Brain microvascular endothelial cell (primary cell): ENCODE results near the gene TCERG1.
"Not testable (repeated sequence)": the region's sequence is repeated elsewhere in the genome, so short reads cannot be mapped to it uniquely, and the experiment has no call there.

Source experiments
- DNase-seq: peaks from one replicate; pipeline ENCODE4 v3.0.0-alpha.2; 2020
- H3K27ac ChIP-seq: fragments of 250-450 bp; sonication (Bioruptor Pico); 2 replicates; pipeline ENCODE4 v1.5.1; 2020; ENCODE audit warnings: mild to moderate bottlenecking, moderate library complexity
- H3K27me3 ChIP-seq: fragments of 250-450 bp; sonication (Bioruptor Pico); replicated peaks from 2 replicates; pipeline ENCODE4 v1.5.1; 2020; ENCODE audit warnings: mild to moderate bottlenecking
- H3K36me3 ChIP-seq: fragments of 250-450 bp; sonication (Bioruptor Pico); replicated peaks from 2 replicates; pipeline ENCODE4 v1.5.1; 2020; ENCODE audit warnings: mild to moderate bottlenecking
- H3K4me3 ChIP-seq: 2 replicates; pipeline ENCODE4 v1.5.1; 2011; ENCODE audit warnings: low read depth, mild to moderate bottlenecking, control low read depth, low read length, moderate library complexity
- CTCF ChIP-seq: IDR thresholded peaks from 2 replicates; pipeline ENCODE4 v1.5.1; 2011; ENCODE audit warnings: low read depth, mild to moderate bottlenecking, moderate library complexity, low read length, control low read depth, inconsistent platforms; ENCODE audit errors: missing control alignments
- in situ Hi-C: cut with HindIII; loops from 2 replicates; pipeline ENCODE4 v1.10.0; 2017; ENCODE audit warnings: low sequenced_read_pairs, low pct_ligation_motif_present

TCERG1 gene

GRCh38 chr5:146541958-146542849, 95.1 kb downstream of the TCERG1 start:
- Histone ChIP-seq H3K4me3 (no peak overlapping the region), H3K36me3 (no peaks in the 10 kb centered on the region), H3K27ac (no peak overlapping the region), H3K27me3 (no peaks in the 10 kb centered on the region)
- peak; percentile 97 for TF ChIP-seq CTCF
- peak; percentile 65 for DNase-seq
- in situ Hi-C loops = loop anchor here (25.0 kb wide), 1 partner anchor 645 kb away; no protein-coding TSS in a partner anchor

GRCh38 chr5:146544232-146544631, 97.1 kb downstream of the TCERG1 start:
- Histone ChIP-seq H3K36me3 (no peaks in the 10 kb centered on the region), H3K27ac (no peak overlapping the region), H3K4me3 (no peak overlapping the region), H3K27me3 (no peaks in the 10 kb centered on the region)
- in situ Hi-C loops = loop anchor here (25.0 kb wide), 1 partner anchor 643 kb away; no protein-coding TSS in a partner anchor
- no peak for TF ChIP-seq CTCF
- DNase-seq = no peak

- TF ChIP-seq CTCF = no peak
- no peak for DNase-seq
- no peaks in the 10 kb centered on the region for H3K36me3 ChIP-seq
- H3K4me3 ChIP-seq = no peak overlapping the region
- no peaks in the 10 kb centered on the region for H3K27me3 ChIP-seq
- in situ Hi-C loops = loop anchor here (25.0 kb wide), 1 partner anchor 638 kb away; no protein-coding TSS in a partner anchor
- no peak overlapping the region for H3K27ac ChIP-seq
Observed at GRCh38 chr5:146548781-146549449, 101.8 kb downstream of the TCERG1 start.

GRCh38 chr5:146549615-146550014, 102.5 kb downstream of the TCERG1 start:
- Histone ChIP-seq H3K36me3 (no peaks in the 10 kb centered on the region), H3K27me3 (no peaks in the 10 kb centered on the region), H3K27ac (no peak overlapping the region), H3K4me3 (no peak overlapping the region)
- in situ Hi-C loops = loop anchor here (25.0 kb wide), 1 partner anchor 638 kb away; no protein-coding TSS in a partner anchor
- no peak for DNase-seq
- no peak for TF ChIP-seq CTCF

GRCh38 chr5:146553446-146553845, 106.3 kb downstream of the TCERG1 start:
- H3K36me3 ChIP-seq = no peaks in the 10 kb centered on the region
- DNase-seq = no peak
- no peak overlapping the region for H3K4me3 ChIP-seq
- TF ChIP-seq CTCF = no peak
- H3K27me3 ChIP-seq = no peaks in the 10 kb centered on the region
- H3K27ac ChIP-seq = no peak overlapping the region
- in situ Hi-C loops = no loop called here

GRCh38 chr5:146556884-146557283, 109.8 kb downstream of the TCERG1 start:
- in situ Hi-C loops, H3K27me3 ChIP-seq, H3K27ac ChIP-seq, H3K4me3 ChIP-seq, DNase-seq, H3K36me3 ChIP-seq: not testable (repeated sequence)
